ENCODE measurements around the gene ENPP1.

DNA sequence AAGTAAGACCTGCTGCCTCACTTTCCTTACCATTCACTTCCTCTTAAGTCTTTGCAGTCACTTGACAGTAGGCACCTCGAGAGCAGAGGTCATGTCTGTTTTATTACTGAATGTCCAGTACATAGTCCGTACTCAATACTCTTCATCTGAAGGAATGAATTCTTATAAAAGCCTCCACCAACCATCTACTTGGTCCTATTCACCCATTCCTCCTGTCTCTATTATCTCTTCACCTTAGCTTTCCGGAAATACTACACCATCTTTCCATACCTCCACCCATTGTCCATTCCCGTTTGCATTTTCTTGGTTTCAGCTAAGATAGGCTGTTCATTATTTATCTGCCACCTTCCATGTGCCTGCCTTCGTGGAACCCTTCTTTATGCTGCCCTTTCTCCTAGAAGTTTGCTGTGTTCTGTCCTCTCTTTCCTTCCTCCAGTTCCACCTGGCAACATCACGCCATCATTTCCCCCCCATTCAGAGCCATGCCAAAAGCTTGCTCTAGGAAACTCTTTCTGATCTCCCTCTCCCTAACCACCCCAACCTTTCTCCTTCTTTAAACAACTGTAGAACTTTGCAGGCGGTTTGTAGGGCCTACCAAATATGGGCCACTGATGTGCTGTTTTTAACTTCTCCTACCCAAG lies 38.3 kb downstream of the ENPP1 start:
- TF ChIP-seq, protein P1, sequence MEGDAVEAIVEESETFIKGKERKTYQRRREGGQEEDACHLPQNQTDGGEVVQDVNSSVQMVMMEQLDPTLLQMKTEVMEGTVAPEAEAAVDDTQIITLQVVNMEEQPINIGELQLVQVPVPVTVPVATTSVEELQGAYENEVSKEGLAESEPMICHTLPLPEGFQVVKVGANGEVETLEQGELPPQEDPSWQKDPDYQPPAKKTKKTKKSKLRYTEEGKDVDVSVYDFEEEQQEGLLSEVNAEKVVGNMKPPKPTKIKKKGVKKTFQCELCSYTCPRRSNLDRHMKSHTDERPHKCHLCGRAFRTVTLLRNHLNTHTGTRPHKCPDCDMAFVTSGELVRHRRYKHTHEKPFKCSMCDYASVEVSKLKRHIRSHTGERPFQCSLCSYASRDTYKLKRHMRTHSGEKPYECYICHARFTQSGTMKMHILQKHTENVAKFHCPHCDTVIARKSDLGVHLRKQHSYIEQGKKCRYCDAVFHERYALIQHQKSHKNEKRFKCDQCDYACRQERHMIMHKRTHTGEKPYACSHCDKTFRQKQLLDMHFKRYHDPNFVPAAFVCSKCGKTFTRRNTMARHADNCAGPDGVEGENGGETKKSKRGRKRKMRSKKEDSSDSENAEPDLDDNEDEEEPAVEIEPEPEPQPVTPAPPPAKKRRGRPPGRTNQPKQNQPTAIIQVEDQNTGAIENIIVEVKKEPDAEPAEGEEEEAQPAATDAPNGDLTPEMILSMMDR (IDR thresholded peaks at IDR 0.05; ENCODE audit: insufficient read depth, low read length, poor library complexity, severe bottlenecking), result no peak
- no peak for TF ChIP-seq EZH2phosphoT487 (conservative IDR thresholded peaks at IDR 0.05; ENCODE audit: low read length)
